GM19035 (cell line): ENCODE measurements around the gene NEUROD4.

Experiments used
- ATAC-seq: cut with Tn5 transposase; IDR thresholded peaks from one replicate; pipeline ENCODE4 v1.9.1; 2021; ENCODE audit not compliant: unreplicated experiment

The NEUROD4 gene

GRCh38 chr12:55058082-55058481 is 38.3 kb downstream of the NEUROD4 start:
- no peak for ATAC-seq

- no peak for ATAC-seq
Observed at GRCh38 chr12:55058776-55059175, 39.0 kb downstream of the NEUROD4 start.

- ATAC-seq, result peak; percentile 97
Observed at GRCh38 chr12:55060470-55060869, 40.7 kb downstream of the NEUROD4 start.

- no peak for ATAC-seq
Observed at GRCh38 chr12:55061024-55061423, 41.2 kb downstream of the NEUROD4 start.

GRCh38 chr12:55063291-55063690 is 43.5 kb downstream of the NEUROD4 start:
- ATAC-seq, result no peak

GRCh38 chr12:55065535-55065934 is 45.8 kb downstream of the NEUROD4 start:
- no peak for ATAC-seq

- ATAC-seq, result no peak
Observed at GRCh38 chr12:55067701-55068100, 47.9 kb downstream of the NEUROD4 start.

- ATAC-seq, result peak; percentile 70
Observed at GRCh38 chr12:55068416-55069010, 48.7 kb downstream of the NEUROD4 start.

GRCh38 chr12:55072083-55072482 is 52.3 kb downstream of the NEUROD4 start:
- ATAC-seq, result no peak

- ATAC-seq, result peak; percentile 46
Observed at GRCh38 chr12:55073043-55074022, 53.6 kb downstream of the NEUROD4 start.

GRCh38 chr12:55074806-55075205 is 55.0 kb downstream of the NEUROD4 start:
- ATAC-seq, result no peak
